ENCODE measurements around the gene NDUFAF3. TPM values are rescaled to one million over a fixed set of nuclear protein-coding genes. Genes with fewer than 3 reads are reported as not detected.
A peak's percentile ranks its signal among the peaks of the same experiment; 100 is the strongest.

The NDUFAF3 gene
- total and polyA plus RNA-seq, 2 of the 4 experiments (the other 2 are of a cell fraction) = 26.5 to 112 TPM

GRCh38 chr3:49019941-49020329 is 2.0 kb upstream of the NDUFAF3 start:
- Histone ChIP-seq H3K36me3 (ENCODE audit: control insufficient read depth, insufficient read depth, low read length) (peaks cover 28% of the 10 kb centered on the region), H3K4ac (ENCODE audit: low read depth, low read length) (peak overlapping the region; percentile 89), H3K79me1 (ENCODE audit: low read depth in 1 of 2, low read length in 2 of 2) (peaks cover 18 to 79% of the 10 kb centered on the region in 2 experiments; a peak in 3 of 4 replicates), H2BK120ac (ENCODE audit: low read depth, low read length) (no peak overlapping the region), H2BK5ac (ENCODE audit: low read depth, low read length, poor library complexity, severe bottlenecking) (peak overlapping the region; percentile 62), H3K9ac (ENCODE audit: low read depth, low read length) (peak overlapping the region; percentile 66), H3K27me3 (ENCODE audit: control insufficient read depth, insufficient read depth, low read length) (no peaks in the 10 kb centered on the region), H4K8ac (ENCODE audit: low read depth in 2 of 2, low read length in 2 of 2) (peak overlapping the region; percentile 24 to 32; a peak in 3 of 4 replicates), H2BK15ac (ENCODE audit: low read depth, low read length) (no peak overlapping the region), H2AK5ac (ENCODE audit: low read depth, low read length) (peak overlapping the region; percentile 74; the same call in 1 of the 2 replicates), H3K18ac (ENCODE audit: low read depth, low read length) (0 out of 2 replicates have a peak overlapping the region, but pooled peaks have one; percentile 4), H3K9me3 (ENCODE audit: control insufficient read depth, insufficient read depth, low read length) (no peaks in the 10 kb centered on the region), H3K4me1 (ENCODE audit: control insufficient read depth, insufficient read depth, low read length) (peaks cover 11% of the 10 kb centered on the region), H3K14ac (replicated peaks; ENCODE audit: low read depth, low read length) (peak overlapping the region; percentile 64; the same call in 1 of the 2 replicates), H2AK9ac (replicated peaks; ENCODE audit: low read depth, low read length, poor library complexity) (peak overlapping the region; percentile 99), H4K20me1 (ENCODE audit: insufficient read depth, low read length) (peaks cover 17% of the 10 kb centered on the region), H4K91ac (ENCODE audit: insufficient read depth, low read depth, low read length) (peak overlapping the region; percentile 82), H3K4me3 (ENCODE audit: insufficient read depth, low read depth, low read length) (peak overlapping the region; percentile 59), H3K9me1 (ENCODE audit: insufficient read depth, low read length) (peaks cover 9% of the 10 kb centered on the region), H3K27ac (ENCODE audit: insufficient read depth, low read length) (peak overlapping the region; percentile 69), H3K56ac (ENCODE audit: extremely low read depth, insufficient read depth, low read length) (peak overlapping the region; percentile 55; the same call in 1 of the 2 replicates), H3K23ac (ENCODE audit: low read depth, low read length) (peak overlapping the region; percentile 93), H2BK20ac (ENCODE audit: low read depth, low read length) (no peak overlapping the region), H2AFZ (replicated peaks; ENCODE audit: low read length, poor library complexity) (no peak overlapping the region), H3K4me2 (ENCODE audit: low read depth, low read length) (peak overlapping the region; percentile 72), H4K5ac (ENCODE audit: low read depth, low read length) (0 out of 2 replicates have a peak overlapping the region, but pooled peaks have one; percentile 13)
- ChIA-PET CTCF (interaction anchor here (1.0 kb wide), 1 partner anchor 75 kb away, joined by 3 read pairs; no protein-coding TSS in a partner anchor), POLR2A (ENCODE audit: unreplicated experiment) (interaction anchor here (1.0 to 3.8 kb wide), 3 partner anchors 10 to 74 kb away, joined by 3 to 25 read pairs (median 7); partner anchors contain the start of genes QRICH1 and WDR6)
- 40% methylated on average over 4 of the region's 12 CpGs; no CpG with 5 or more reads in 1 of the 2 experiments for WGBS, 2 experiments (ENCODE audit: extremely low coverage in 2 of 2, insufficient read length in 1 of 2)
- intact Hi-C loops (cut with micrococcal nuclease) (loop anchor here (2.0 to 5.0 kb wide), 2 partner anchors 31 to 72 kb away; partner anchors contain the start of gene QRICH1), in situ Hi-C loops (cut with MboI; ENCODE audit: low sequenced_read_pairs) (no loop called here), dilution Hi-C loops (cut with HindIII; ENCODE audit: low sequenced_read_pairs, unreplicated experiment) (no loop called here)
- no peak for ATAC-seq (ENCODE audit: low read depth)
- no peak for DNase-seq
- BruUV-seq (replicated peaks) = no TSS peak
- no peak for TF ChIP-seq SMC3 (IDR thresholded peaks at IDR 0.05; ENCODE audit: low read depth, low read length)
- no peak for TF ChIP-seq MAFK (IDR thresholded peaks at IDR 0.05; ENCODE audit: low read depth, low read length)
- no peak for TF ChIP-seq CEBPB (IDR thresholded peaks at IDR 0.05; ENCODE audit: low read depth, low read length)
- no peak for TF ChIP-seq RAD21 (IDR thresholded peaks at IDR 0.05; ENCODE audit: low read length)
- TF ChIP-seq BHLHE40 (IDR thresholded peaks at IDR 0.05; ENCODE audit: low read depth, low read length) = no peak
- no peak for TF ChIP-seq RFX5 (IDR thresholded peaks at IDR 0.05; ENCODE audit: low read depth, low read length)
- TF ChIP-seq CTCF (conservative IDR thresholded peaks at IDR 0.05; ENCODE audit: low read depth, low read length) = no peak
- TF ChIP-seq CHD1 (IDR thresholded peaks at IDR 0.05; ENCODE audit: low read depth, low read length) = no peak
- TF ChIP-seq RCOR1 (IDR thresholded peaks at IDR 0.05; ENCODE audit: insufficient replicate concordance, low read length) = no peak

Data from IMR-90 (cell line).